Breast epithelium (tissue), 4 donors: ENCODE data around the gene SEC14L1. TPM values are rescaled to one million over a fixed set of nuclear protein-coding genes. Genes with fewer than 3 reads are reported as not detected.

Experiments
- DNase-seq, 2 donors: peaks; one replicate each; pipeline ENCODE4 v3.0.0-alpha.2; 2019; ENCODE audit warnings: low spot score in 2 of 2
- H3K27ac ChIP-seq, 2 donors: fragments of 200-600 bp; sonication (generic) in 1 of 2; one replicate each; pipeline ENCODE4 v1.5.1; 2016 to 2019; ENCODE audit warnings: mild to moderate bottlenecking in 1 of 2
- H3K27me3 ChIP-seq, 2 donors: fragments of 200-600 bp; sonication (generic) in 1 of 2; one replicate each; pipeline versions ENCODE4 v1.5.1 to v1.6.0; 2017 to 2019; ENCODE audit warnings: control low read depth in 1 of 2, mild to moderate bottlenecking in 1 of 2
- H3K36me3 ChIP-seq: fragments of 200-600 bp; one replicate; pipeline ENCODE4 v1.5.1; 2019
- H3K4me1 ChIP-seq, 2 donors: fragments of 200-600 bp; sonication (generic); one replicate each; pipeline ENCODE4 v1.5.1; 2016 to 2019; ENCODE audit warnings: control low read depth in 1 of 2
- H3K4me3 ChIP-seq, 3 donors: fragments of 200-600 bp; sonication (generic); 1 replicate in 2 of 3; 2 replicates in 1 of 3; pipeline ENCODE4 v1.5.1; 2016 to 2019; ENCODE audit warnings: mild to moderate bottlenecking in 3 of 3, moderate library complexity in 2 of 3
- H3K9me3 ChIP-seq, 2 donors: fragments of 200-600 bp; sonication (generic) in 1 of 2; one replicate each; pipeline ENCODE4 v1.5.1; 2016 to 2019; ENCODE audit warnings: control low read depth in 1 of 2
- POLR2A ChIP-seq: fragments of 450-650 bp; IDR thresholded peaks from one replicate; pipeline ENCODE4 v1.6.1; 2016; ENCODE audit warnings: antibody characterized with exemption, mild to moderate bottlenecking, moderate library complexity
- POLR2AphosphoS5 ChIP-seq, 3 donors: sonication (generic); formaldehyde crosslinking; IDR thresholded peaks; one replicate each; pipeline ENCODE4 v1.6.1; 2017; ENCODE audit warnings: antibody characterized with exemption in 3 of 3
- intact Hi-C: fragments of 100-400 bp; cut with DNase I; formaldehyde crosslinking; loops from one replicate; pipeline ENCODE4 v1.15.1; 2023; ENCODE audit warnings: low total_unique reads
- total RNA-seq, 3 donors: library from RNA; depleted of rRNA; stranded (reverse); fragments of >200 nt; gene quantifications; one replicate each; pipeline ENCODE4 v1.1.0, GENCODE V29; 2016
- TF ChIP-seq, protein P1 (sequence below), 3 donors: fragments of 450-650 bp; IDR thresholded peaks; one replicate each; pipeline ENCODE4 v1.5.1; 2016 to 2017; ENCODE audit warnings: antibody characterized with exemption in 3 of 3, mild to moderate bottlenecking in 3 of 3, moderate library complexity in 3 of 3

SEC14L1 gene
- total RNA-seq, 3 donors from 2014 or later, result 52.2 to 106 (median 59.6) TPM

DNA sequence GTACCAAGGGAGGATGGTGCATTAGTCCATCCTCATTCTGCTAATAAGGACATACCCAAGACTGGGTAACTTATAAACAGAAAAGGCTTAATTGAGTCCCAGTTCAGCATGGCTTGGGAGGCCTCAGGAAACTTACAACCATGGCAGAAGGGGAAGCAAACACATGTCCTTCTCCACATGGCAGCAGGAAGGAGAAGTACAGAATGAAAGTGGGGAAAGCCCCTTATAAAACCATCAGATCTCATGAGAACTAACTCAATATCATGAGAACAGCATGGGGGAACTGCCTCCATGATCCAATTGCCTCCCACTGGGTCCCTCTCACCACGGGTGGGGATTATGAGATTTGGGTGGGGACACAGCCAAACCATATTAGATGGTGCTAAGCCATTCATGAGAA lies 84.5 kb downstream of the SEC14L1 start:
- Histone ChIP-seq H3K9me3 (no peaks in the 10 kb centered on the region), H3K4me1 (no peaks in the 10 kb centered on the region), H3K36me3 (no peaks in the 10 kb centered on the region), H3K4me3 (no peak overlapping the region), H3K27ac (no peak overlapping the region), H3K27me3 (no peaks in the 10 kb centered on the region)
- intact Hi-C loops, result no loop called here
- DNase-seq, result no peak
- TF ChIP-seq, protein P1, sequence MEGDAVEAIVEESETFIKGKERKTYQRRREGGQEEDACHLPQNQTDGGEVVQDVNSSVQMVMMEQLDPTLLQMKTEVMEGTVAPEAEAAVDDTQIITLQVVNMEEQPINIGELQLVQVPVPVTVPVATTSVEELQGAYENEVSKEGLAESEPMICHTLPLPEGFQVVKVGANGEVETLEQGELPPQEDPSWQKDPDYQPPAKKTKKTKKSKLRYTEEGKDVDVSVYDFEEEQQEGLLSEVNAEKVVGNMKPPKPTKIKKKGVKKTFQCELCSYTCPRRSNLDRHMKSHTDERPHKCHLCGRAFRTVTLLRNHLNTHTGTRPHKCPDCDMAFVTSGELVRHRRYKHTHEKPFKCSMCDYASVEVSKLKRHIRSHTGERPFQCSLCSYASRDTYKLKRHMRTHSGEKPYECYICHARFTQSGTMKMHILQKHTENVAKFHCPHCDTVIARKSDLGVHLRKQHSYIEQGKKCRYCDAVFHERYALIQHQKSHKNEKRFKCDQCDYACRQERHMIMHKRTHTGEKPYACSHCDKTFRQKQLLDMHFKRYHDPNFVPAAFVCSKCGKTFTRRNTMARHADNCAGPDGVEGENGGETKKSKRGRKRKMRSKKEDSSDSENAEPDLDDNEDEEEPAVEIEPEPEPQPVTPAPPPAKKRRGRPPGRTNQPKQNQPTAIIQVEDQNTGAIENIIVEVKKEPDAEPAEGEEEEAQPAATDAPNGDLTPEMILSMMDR (IDR thresholded peaks at IDR 0.05), result no peak
- TF ChIP-seq POLR2A (no peak), POLR2AphosphoS5 (IDR thresholded peaks at IDR 0.05) (no peak)

DNA sequence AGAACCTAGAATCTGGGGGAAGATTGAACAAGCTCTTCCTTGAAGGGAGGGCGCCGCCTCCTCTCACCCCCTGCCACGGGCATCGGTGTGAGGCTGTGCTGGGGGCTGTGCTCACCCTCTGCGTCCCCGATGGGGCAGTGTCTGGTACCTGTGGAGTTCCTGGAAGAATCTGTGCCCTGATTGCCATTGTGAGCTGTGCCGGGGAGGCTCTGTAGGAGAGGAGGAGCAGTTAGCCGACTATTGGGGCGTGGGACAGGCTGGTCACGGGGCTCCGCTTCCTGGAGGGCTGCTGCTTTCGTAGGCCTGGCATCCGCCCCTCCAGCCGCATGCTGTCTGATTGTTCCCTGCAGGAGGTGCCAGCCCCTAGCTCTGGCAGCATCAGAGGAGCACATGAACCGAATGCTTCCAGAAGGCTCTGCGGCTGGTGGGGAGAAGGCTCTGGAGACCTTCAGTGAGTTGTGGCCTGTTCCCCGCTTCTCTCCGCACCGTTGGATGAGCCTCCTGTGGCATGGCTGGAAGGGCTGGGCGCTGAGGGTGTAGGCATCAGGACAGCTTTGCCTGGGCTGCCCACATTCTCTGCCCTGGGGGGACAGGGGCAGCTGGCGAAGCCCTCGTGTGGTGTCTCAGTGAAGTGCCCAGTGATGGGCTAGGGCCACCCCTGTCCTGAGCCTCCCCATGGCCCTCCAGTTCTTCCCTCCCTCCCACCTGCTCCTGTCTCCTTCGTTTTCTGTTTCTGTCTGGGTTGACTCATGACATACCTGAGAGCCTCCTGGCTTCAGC lies 86.9 kb downstream of the SEC14L1 start:
- no peak for DNase-seq
- H3K36me3 ChIP-seq, result no peaks in the 10 kb centered on the region
- H3K4me1 ChIP-seq, result no peaks in the 10 kb centered on the region
- no peaks in the 10 kb centered on the region for H3K27me3 ChIP-seq
- intact Hi-C loops, result no loop called here
- H3K4me3 ChIP-seq, result peak overlapping the region in 1 of 3 donors; percentile 4
- TF ChIP-seq POLR2A, result no peak
- TF ChIP-seq, protein P1 (IDR thresholded peaks at IDR 0.05), result no peak
- TF ChIP-seq POLR2AphosphoS5 (IDR thresholded peaks at IDR 0.05), result no peak
- no peaks in the 10 kb centered on the region for H3K9me3 ChIP-seq
- peak overlapping the region in 1 of 2 donors; percentile 68 for H3K27ac ChIP-seq

DNA sequence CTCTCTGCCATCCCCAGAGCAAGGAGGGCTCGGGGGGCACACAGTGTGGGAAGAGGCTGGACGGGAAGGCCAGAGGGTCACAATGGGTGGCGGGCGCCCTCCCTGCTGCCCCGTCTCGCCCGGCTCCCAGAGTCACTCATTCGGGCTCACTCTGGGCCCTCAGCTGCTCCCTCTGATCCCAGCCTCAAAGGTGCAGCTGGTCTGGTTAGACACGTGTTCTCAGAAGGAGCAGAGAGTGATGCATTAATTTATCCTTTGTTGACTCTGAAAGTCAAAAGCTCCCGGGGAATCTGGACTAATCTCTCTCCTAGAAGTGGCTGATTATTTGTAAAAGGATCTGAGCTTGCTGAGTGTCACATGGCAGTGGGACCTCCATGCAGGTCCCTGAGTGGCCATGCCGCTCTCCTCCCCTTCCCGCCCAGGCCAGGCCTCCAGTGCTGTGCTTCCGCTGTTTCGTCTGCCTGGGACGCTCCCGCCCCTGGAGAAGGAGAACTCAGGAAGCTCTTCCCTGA lies 87.5 kb downstream of the SEC14L1 start:
- DNase-seq, result no peak
- no peaks in the 10 kb centered on the region for H3K4me1 ChIP-seq
- intact Hi-C loops, result no loop called here
- TF ChIP-seq POLR2AphosphoS5 (IDR thresholded peaks at IDR 0.05) (no peak), POLR2A (no peak)
- TF ChIP-seq, protein P1 (IDR thresholded peaks at IDR 0.05), result no peak
- H3K36me3 ChIP-seq, result no peaks in the 10 kb centered on the region
- H3K27ac ChIP-seq, result peak overlapping the region in 1 of 2 donors; percentile 68
- no peaks in the 10 kb centered on the region for H3K9me3 ChIP-seq
- no peaks in the 10 kb centered on the region for H3K27me3 ChIP-seq
- H3K4me3 ChIP-seq, result no peak overlapping the region

DNA sequence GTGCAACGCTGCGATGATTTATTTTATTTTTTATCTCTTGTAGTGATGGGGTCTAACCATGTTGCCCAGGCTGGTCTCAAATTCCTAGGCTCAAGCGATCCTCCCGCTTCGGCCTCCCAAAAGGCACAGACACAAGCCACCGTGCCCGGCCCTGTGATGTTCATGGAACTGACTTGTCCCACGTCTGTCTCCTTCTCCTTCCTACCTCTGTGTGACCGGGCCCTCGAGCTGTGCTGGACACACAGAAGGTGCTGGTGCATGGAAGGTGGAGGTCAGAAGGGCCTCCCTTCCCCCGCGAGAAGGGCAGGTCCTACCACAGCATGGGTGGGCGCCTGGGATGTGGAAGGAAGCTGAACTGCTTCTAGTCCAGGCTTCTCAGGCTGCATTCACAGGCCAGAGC lies 88.0 kb downstream of the SEC14L1 start:
- no peak for DNase-seq
- no peak overlapping the region for H3K27ac ChIP-seq

More for the DNA sequence above, 88.0 kb downstream of the SEC14L1 start:
- Histone ChIP-seq H3K4me3 (no peak overlapping the region), H3K9me3 (no peaks in the 10 kb centered on the region), H3K4me1 (no peaks in the 10 kb centered on the region), H3K27me3 (no peaks in the 10 kb centered on the region), H3K36me3 (no peaks in the 10 kb centered on the region)
- intact Hi-C loops, result no loop called here
- TF ChIP-seq, protein P1 (IDR thresholded peaks at IDR 0.05), result no peak
- no peak for TF ChIP-seq POLR2A
- no peak for TF ChIP-seq POLR2AphosphoS5 (IDR thresholded peaks at IDR 0.05)
